ACHN (cell line): ENCODE data around the gene NEK9.
"Not testable (repeated sequence)": the region's sequence is repeated elsewhere in the genome, so short reads cannot be mapped to it uniquely, and the experiment has no call there.

Source experiments
- DNase-seq: peaks from one replicate; pipeline ENCODE4 v3.0.0-alpha.2; 2015
- in situ Hi-C: cut with HindIII; loops from 2 replicates; pipeline ENCODE4 v1.10.0; 2017; ENCODE audit warnings: low sequenced_read_pairs, low pct_ligation_motif_present, low pct_unique_long_range_greater_than_20kb

Gene NEK9

GRCh38 chr14:75081660-75082229 is 45.1 kb downstream of the NEK9 start:
- no peak for DNase-seq
- in situ Hi-C loops: no loop called here

GRCh38 chr14:75079521-75079920 is 47.3 kb downstream of the NEK9 start:
- in situ Hi-C loops: no loop called here
- DNase-seq: no peak

- in situ Hi-C loops: no loop called here
Observed at GRCh38 chr14:75077794-75078193, 49.1 kb downstream of the NEK9 start.

GRCh38 chr14:75070383-75070782 is 56.5 kb downstream of the NEK9 start:
- in situ Hi-C loops: no loop called here
- no peak for DNase-seq

More at GRCh38 chr14:75077794-75078193, 49.1 kb downstream of the NEK9 start:
- no peak for DNase-seq

- DNase-seq: no peak
- in situ Hi-C loops: no loop called here
Observed at GRCh38 chr14:75069811-75070145, 57.1 kb downstream of the NEK9 start.

GRCh38 chr14:75069121-75069810 is 57.6 kb downstream of the NEK9 start, which contains the start of gene ZC2HC1C:
Gene ZC2HC1C (plus strand): TSS chr14:75069641. CDS start chr14:75070574, 933 bp downstream.
- peak; percentile 87 for DNase-seq
- in situ Hi-C loops: no loop called here

DNA sequence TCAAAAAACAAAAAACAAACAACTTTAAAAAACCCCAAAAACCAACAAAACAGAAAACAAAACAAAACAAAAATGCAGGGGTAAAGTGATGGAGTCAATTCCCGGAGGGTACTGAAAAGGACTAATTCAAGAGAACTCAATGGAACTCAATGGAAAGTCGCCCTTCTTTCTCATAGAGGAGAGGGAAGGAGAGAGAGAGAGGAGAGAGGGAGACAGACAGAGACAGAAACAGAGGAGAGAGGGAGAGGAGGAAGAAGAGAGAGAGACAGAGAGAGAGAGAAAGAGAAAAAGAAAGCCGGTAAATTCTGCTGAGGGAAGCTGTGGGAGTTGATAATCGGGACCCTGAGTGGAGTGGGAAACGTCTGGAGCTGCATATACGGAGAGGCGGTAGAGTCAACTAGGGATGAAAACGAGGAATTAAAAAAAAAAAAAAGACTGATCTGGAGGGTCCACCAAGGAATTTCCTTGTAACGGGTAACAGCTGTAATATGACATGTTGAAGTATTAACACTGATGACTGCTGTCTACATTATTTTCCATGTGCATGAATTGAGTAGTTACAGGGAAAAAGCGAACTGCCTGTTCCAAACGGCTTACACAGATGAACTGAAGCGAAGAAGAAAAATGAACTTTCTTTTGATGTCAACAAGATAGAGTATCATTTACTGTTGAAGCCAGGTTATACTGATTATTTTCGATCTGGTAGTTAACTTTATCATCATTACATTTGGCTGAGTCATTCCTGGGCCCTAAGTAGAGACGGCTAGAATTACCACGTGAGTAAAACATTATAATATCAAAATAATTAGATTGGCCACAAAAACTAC is 58.3 kb downstream of the NEK9 start:
- DNase-seq: peak; percentile 16
- in situ Hi-C loops: no loop called here

GRCh38 chr14:75067765-75068164 is 59.1 kb downstream of the NEK9 start:
- DNase-seq, in situ Hi-C loops: not testable (repeated sequence)

GRCh38 chr14:75067212-75067611 is 59.6 kb downstream of the NEK9 start:
- in situ Hi-C loops: no loop called here
- no peak for DNase-seq

DNA sequence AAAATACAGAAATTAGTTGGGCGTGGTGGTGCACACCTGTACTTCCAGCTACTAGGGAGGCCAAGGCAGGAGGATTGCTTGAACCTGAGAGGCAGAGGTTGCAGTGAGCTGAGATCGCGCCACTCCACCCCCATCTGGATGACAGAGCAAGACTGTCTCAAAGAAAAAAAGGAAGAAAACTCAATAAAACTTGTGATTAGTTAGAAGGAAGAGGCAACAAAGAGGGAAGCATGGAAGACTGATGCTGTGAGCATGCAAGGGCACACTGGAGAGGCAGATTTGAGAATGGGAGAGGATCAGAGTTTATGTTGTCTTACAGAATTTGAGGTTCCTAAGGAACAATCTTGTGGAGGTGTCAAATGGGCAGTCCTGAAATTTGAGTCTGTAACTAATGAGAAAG is 60.2 kb downstream of the NEK9 start:
- in situ Hi-C loops: no loop called here
- no peak for DNase-seq

GRCh38 chr14:75064205-75064567 is 62.7 kb downstream of the NEK9 start:
- DNase-seq: no peak
- in situ Hi-C loops: no loop called here

- in situ Hi-C loops: no loop called here
- peak; percentile 84 for DNase-seq
Observed at GRCh38 chr14:75063491-75064204, 63.2 kb downstream of the NEK9 start, which contains the start of gene ACYP1. Gene ACYP1 (minus strand): TSS chr14:75064024. CDS start chr14:75063553, 471 bp downstream.

DNA sequence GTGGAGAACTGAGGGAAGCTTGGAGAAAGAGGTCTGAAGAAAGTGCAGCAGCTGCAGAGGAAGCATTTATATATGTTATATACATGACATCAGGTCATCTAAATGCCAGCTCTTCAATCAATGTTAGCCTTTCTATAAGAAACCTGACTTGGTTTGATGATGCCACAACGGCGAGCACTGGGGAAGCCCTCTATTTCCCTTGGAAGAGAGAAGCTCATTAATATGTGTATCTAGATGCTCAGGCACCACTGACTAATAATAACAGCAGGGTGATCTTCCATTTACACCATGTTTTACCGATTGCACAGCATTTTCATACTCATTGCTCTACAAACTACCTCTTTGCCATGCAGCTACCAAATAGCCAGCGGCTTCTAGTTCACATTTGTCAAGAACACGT is 63.8 kb downstream of the NEK9 start:
- DNase-seq: no peak
- in situ Hi-C loops: no loop called here

- in situ Hi-C loops: no loop called here
- no peak for DNase-seq
Observed at GRCh38 chr14:75060420-75060819, 66.4 kb downstream of the NEK9 start.

DNA sequence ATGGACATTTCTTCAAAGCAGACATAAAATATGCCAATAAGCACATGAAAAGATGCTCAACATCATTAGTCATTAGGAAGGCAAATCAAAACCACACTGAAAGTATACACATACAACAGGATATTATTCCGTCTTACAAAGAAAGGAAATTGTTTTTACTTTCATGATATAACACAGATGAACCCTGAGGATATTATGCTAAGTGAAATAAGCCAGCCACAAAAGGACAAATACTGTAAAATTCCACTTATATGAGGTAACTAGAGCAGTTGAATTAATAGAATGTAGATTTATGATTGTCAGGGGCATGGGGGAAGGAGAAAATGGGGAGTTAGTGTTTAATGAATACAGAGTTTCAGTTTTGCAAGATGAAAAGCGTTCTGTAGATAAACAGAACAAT is 67.2 kb downstream of the NEK9 start:
- DNase-seq: no peak
- in situ Hi-C loops: no loop called here

DNA sequence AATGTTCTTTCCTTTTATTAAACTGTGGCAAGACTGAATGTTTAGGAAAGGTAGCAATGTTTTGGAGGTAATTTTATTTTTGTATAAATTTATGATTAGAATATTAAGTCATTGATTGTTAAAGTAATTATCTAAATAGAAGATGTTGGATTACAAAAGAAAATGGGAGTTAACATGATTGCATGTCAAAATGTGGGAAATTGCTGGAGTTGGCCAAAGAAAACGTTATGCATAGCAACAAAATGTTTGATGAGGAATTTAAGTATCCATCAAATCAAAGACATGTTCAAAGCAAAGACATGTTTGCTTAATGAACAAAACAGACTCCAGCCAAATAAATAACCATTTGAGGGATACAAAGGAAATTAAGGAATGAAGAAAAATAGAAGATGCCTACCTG is 72.4 kb downstream of the NEK9 start:
- DNase-seq: no peak
- in situ Hi-C loops: no loop called here

DNA sequence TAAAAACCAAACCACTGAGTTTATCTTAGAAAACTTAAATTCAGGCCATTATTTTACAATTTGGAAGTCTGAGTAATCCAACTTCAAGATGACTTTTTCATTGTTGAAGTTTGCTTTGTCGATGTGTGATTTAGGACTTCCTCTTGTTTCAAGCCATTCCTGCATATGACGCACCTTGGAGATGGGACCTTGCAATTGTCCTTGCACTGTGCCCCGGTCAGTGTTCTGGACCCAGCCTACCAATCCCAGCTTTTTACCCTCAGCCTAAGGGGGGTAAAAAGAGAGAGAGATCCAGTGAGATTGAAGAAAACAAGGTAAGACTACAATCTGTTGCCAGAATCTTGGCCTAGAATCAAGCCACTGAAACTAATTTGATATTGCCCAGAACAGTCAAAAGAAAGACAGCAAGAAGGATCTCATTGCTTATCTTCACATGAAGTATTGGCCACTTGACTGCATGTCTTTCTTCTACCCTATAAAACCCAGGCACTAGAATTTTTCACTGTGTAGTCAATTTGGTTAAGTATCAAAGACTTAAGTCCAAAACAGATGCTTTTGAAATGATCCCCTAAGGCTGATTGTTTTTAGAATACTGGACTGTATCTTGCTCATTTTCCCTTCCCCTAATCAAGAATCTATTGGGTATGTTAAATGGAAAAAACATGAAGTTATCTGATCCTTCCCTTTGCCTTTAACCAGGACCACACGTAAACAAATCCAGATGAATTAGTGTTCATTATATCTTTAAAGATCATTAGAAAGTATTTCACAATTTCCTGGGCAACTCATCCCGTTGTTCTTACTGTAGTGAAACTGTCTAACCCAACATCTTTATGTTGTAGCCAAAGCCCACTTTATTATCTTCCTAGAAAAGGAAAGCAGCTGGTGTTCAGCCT is 73.2 kb downstream of the NEK9 start:
- no peak for DNase-seq

GRCh38 chr14:75051556-75051899 is 75.3 kb downstream of the NEK9 start:
- in situ Hi-C loops: no loop called here
- no peak for DNase-seq

More for the DNA sequence above, 73.2 kb downstream of the NEK9 start:
- in situ Hi-C loops: no loop called here
